T follicular helper cell (primary cell): ENCODE data around the gene C7orf57.
"Not testable (repeated sequence)": the region's sequence is repeated elsewhere in the genome, so short reads cannot be mapped to it uniquely, and the experiment has no call there.

ENCODE experiments used
- DNase-seq: peaks from one replicate; pipeline ENCODE4 v3.0.0-alpha.2; 2020; ENCODE audit warnings: low read depth

The C7orf57 gene

GRCh38 chr7:48035967-48036478 is 680 bp downstream of the C7orf57 start:
- DNase-seq: no peak

GRCh38 chr7:48038815-48039506 is 3.6 kb downstream of the C7orf57 start:
- DNase-seq: no peak

- DNase-seq: no peak
Measured at GRCh38 chr7:48040944-48041652, 5.8 kb downstream of the C7orf57 start.

DNA sequence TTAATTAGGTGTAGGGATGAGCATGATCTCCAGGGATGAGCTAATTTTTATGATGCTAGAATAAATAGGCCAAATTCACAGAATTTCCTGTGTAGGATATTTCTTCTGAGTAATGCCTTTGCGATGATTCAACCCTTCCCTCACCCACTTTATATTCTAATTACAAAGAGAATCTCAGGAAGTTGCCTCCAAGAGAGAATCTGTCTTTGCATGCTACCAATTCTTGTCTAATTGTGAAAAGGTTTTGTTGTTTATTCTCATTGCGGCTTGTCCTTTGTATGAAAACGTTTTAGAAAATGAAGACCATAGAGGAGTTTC is 6.3 kb downstream of the C7orf57 start:
- no peak for DNase-seq

- DNase-seq: no peak
Measured at GRCh38 chr7:48042216-48042615, 6.9 kb downstream of the C7orf57 start.

DNA sequence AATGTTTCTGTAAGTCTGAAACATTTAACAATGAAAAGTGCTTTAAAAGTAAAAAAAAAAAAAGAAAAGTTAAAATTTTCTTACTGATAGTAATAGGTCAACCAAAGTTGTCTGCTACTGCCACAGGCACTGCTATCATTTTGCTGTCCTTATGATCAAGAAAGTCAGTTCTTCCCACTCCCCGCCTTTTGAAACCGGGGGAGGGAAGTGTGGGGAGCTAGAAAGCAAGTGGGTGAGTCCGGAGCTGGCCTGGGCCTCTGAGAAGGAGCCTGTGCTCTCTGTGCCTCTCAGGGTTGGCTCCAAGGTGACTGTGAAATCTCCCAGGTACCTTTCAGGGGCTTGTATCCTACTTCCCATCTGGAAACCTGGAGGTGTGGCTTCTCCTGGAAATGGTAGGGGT is 7.3 kb downstream of the C7orf57 start:
- DNase-seq: no peak

DNA sequence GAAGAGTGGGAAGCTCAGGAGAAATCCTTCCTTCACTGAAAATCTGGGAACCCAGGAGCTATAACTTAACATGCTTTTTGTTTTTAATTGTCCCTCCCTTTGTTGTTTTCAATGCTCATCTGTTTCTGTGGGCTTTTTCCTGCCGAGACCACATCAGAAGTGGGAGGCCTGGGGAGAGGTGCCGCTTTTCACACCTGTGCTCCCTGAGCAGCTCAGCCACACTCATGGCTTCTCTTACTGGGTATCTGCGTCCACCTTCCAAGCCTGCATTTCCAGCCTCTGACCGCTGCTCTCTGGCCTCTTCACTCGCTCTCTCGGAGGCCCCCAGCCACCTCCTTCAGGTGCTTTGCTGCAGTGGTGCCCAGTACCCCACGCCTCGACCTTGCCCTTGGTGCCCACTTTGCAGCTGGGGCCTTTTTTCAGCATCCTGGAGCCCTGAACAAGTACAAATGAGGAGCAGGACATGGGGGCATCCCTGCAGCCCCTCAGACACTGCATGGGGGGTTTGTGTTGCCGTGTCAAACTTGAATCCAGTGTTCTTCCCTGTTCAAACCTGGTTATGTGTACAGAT is 9.9 kb downstream of the C7orf57 start:
- no peak for DNase-seq

DNA sequence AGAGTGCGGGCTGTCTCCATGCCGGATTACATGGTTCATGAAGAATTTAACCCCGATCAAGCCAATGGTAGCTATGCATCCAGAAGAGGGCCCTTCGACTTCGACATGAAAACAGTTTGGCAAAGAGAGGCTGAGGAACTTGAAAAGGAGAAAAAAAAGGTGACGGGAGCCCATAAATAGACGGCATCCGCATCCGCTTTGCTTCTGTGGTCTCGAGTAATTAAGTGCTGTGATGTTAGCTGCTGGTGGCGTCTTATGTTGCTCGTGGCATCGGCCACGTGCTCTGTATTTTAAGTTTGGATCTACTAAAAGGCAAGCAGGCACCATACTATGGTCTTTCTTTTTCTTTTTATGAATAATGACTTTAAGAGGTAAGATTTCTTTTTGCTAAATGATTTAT is 11.1 kb downstream of the C7orf57 start:
- no peak for DNase-seq

GRCh38 chr7:48048113-48048512 is 12.8 kb downstream of the C7orf57 start:
- no peak for DNase-seq

GRCh38 chr7:48049850-48050249 is 14.5 kb downstream of the C7orf57 start:
- DNase-seq: no peak

- DNase-seq: no peak
Measured at GRCh38 chr7:48052748-48053147, 17.4 kb downstream of the C7orf57 start.

DNA sequence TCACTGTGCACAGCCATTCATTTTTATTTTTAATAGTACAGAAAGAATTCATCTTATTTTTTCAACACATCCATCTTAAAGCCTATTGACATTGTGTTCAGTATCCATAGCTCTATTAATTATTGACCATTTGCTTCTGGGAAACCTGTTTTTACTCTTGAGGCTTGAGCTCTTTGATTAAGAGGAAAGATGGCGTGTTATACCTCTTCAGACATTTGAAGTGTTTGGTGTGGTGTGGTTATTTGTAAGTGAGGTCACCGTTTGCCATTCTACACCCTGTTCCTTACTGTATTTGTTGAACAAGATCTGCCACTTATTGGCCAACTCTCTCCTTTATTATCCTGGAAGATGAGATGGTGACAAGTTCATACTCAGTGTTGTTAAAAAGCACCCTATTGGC is 18.4 kb downstream of the C7orf57 start:
- no peak for DNase-seq

DNA sequence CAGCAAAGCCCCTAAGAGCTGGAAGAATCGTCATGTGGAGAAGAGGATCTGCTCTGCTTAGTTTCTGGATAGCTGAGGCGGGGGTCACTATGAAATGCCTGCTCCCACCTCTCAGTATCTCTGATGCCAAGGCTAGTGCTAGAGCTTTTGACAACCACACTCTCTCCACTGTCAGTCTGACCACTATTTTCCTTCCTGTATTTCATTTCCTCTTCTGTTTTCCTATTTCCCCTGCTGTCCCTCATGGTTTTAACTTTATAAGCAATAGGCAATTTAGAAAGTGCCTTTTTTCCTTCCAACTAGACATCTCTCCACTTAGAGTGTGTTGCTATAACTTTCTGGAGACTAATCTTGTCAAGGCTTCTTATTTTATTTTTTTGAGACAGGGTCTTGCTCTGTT is 23.6 kb downstream of the C7orf57 start:
- DNase-seq: no peak

GRCh38 chr7:48059706-48060105 is 24.4 kb downstream of the C7orf57 start:
- DNase-seq: no peak

DNA sequence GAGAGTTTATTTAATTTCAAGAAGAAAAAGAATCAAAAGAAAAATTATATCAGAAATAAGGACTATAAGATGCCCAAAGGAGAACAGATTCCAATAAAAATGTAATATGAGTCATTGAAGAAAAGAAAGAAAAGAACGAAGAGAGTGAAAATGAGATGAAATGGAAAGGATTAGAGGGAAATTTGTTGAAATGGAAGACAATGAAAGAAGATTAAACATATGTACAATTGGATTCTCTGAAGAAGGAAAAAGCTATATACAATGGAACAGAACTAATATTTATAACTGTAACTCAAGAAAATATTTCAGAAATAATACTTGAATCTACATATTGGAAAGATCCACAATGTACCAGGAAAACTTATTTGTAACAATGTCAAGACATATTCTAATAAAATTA is 28.6 kb downstream of the C7orf57 start:
- no peak for DNase-seq

GRCh38 chr7:48067475-48067874 is 32.1 kb downstream of the C7orf57 start:
- DNase-seq: no peak

- no peak for DNase-seq
Measured at GRCh38 chr7:48074204-48074654, 38.9 kb downstream of the C7orf57 start.

- no peak for DNase-seq
Measured at GRCh38 chr7:48077423-48077822, 42.1 kb downstream of the C7orf57 start.

GRCh38 chr7:48078470-48078869 is 43.1 kb downstream of the C7orf57 start:
- no peak for DNase-seq

DNA sequence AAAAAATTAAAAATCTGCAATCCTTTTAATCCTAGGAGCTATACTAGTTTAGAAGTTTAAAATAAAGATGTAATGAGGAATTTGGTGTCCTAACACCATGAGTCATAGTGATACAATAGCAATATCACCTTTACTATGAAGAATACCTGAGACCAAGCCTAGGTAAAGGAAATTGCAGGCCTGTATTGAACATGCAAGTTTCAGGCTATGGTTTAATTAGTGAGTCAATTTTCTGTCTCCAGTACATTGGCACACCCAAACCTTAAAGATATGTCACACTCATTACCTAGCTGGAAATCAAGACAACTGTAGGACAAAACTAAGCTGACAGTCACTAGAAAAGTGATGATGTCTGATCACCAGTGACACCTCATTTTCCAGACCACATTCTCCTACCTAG is 47.0 kb downstream of the C7orf57 start:
- not testable (repeated sequence) for DNase-seq

DNA sequence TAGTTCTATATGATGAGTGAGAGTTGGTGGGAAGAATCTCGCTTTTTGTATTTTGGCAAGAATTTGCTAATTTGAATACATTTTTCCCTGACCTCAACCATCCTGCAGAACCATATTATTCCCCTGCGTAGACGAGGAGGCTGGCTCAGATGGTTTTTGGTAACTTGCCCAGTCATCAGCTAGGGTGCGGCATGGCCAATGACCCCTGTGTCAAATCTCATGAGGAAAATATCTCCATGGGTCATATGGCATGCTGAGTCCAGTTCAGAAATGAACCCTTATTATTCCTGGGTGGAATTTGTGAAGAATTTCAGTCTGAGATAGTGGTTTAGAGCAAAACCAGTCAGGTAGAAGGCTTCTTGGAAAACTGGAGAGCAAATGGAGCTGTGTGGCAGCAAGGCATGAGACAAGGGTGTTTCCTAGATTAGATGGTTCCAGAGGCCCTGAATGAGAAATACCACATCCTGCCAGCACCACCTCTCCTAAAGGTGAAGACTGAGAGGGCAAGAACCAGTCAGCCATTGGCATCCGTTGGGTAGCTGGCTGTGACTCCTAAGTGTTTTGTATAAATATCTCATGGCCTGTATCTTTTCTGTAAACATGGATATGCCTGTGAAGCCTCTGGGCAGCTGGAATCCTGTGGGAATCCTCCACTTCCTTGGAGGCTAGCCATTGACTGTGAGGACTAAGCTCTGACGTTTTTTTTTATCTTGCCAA is 47.9 kb downstream of the C7orf57 start:
- no peak for DNase-seq

DNA sequence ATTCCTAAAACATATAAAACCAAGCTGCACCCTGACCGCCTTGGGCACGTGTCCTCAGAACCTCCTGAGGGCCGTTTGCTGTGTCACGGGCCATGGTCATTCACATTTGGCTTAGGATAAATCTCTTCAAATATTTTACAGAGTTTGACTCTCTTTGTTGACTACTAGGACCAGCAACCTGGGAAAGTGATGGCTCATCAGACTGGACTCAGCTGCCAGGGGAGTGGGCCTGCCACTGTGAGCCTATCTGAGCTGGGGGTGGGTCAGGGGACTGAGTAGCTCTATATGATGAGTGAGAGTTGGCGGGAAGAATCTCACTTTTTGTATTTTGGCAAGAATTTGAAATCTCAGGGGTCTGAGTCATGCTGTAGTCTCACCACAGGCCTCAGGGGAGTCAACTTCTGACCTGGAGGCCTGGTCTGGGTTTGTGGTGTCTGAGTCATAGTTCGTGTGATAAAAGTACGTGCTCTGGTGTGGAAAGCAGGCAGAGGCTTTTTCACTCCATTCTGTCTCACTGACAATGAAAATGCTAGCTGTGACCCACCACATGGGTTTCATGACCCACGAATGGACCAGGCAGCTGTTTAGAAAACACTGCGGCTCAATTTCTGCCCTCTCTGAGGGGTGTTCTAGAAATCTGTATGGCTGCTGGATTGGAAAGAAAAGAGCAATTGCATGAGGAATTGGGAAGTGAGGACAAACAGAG is 49.5 kb downstream of the C7orf57 start:
- no peak for DNase-seq
